Liver (tissue), 9 donors: ENCODE results near the gene RFPL3. TPM values are rescaled to one million over a fixed set of nuclear protein-coding genes. Genes with fewer than 3 reads are reported as not detected.

Experiments used
- DNase-seq: peaks from one replicate; pipeline ENCODE4 v3.0.0-alpha.2; 2017; ENCODE audit warnings: low spot score
- H3K27ac ChIP-seq, 2 donors: one replicate each; pipeline ENCODE4 v1.7.0; 2013; ENCODE audit warnings: inconsistent platforms in 2 of 2, low read length in 2 of 2, control low read depth in 1 of 2, low read depth in 1 of 2, mild to moderate bottlenecking in 1 of 2
- H3K27me3 ChIP-seq, 4 donors: one replicate each; pipeline versions ENCODE4 v1.6.1 to v1.7.0; 2013; ENCODE audit warnings: low read length in 3 of 4, inconsistent platforms in 1 of 4, mild to moderate bottlenecking in 1 of 4, moderate library complexity in 1 of 4; ENCODE audit not compliant: control insufficient read depth in 4 of 4, insufficient read depth in 4 of 4
- H3K36me3 ChIP-seq, 4 donors: one replicate each; pipeline versions ENCODE4 v1.6.1 to v1.7.0; 2013; ENCODE audit warnings: low read length in 3 of 4, mild to moderate bottlenecking in 3 of 4, low read depth in 1 of 4, moderate library complexity in 1 of 4; ENCODE audit not compliant: control insufficient read depth in 4 of 4, insufficient read depth in 3 of 4
- H3K4me1 ChIP-seq, 4 donors: one replicate each; pipeline versions ENCODE4 v1.6.1 to v1.7.0; 2013; ENCODE audit warnings: low read length in 3 of 4, mild to moderate bottlenecking in 3 of 4, moderate library complexity in 1 of 4; ENCODE audit not compliant: control insufficient read depth in 4 of 4, insufficient read depth in 4 of 4
- H3K4me3 ChIP-seq, 3 donors: one replicate each; pipeline versions ENCODE4 v1.6.1 to v1.7.0; 2013; ENCODE audit warnings: low read length in 3 of 3, control low read depth in 1 of 3, low read depth in 1 of 3, mild to moderate bottlenecking in 1 of 3
- H3K9ac ChIP-seq, 2 donors: one replicate each; pipeline ENCODE4 v1.7.0; 2013; ENCODE audit warnings: low read length in 2 of 2, mild to moderate bottlenecking in 2 of 2, moderate library complexity in 2 of 2, control low read depth in 1 of 2, low read depth in 1 of 2
- H3K9me3 ChIP-seq, 4 donors: one replicate each; pipeline versions ENCODE4 v1.6.1 to v1.7.0; 2013; ENCODE audit warnings: low read length in 3 of 4; ENCODE audit not compliant: control insufficient read depth in 4 of 4
- ATF3 ChIP-seq: IDR thresholded peaks from 2 replicates; pipeline ENCODE4 v1.6.1; 2016; ENCODE audit warnings: antibody characterized with exemption
- EGR1 ChIP-seq, 2 donors: IDR thresholded peaks; 2 replicates each; pipeline ENCODE4 v1.6.1; 2016 to 2018; ENCODE audit warnings: antibody characterized with exemption in 2 of 2, low read depth in 2 of 2
- FOXA1 ChIP-seq: IDR thresholded peaks from 2 replicates; pipeline ENCODE4 v1.6.1; 2016; ENCODE audit warnings: antibody characterized with exemption
- GABPA ChIP-seq, 2 donors: IDR thresholded peaks in 1 of 2; conservative IDR thresholded peaks in 1 of 2; 2 replicates each; pipeline ENCODE4 v1.6.1; 2016; ENCODE audit warnings: antibody characterized with exemption in 2 of 2, mild to moderate bottlenecking in 1 of 2, moderate library complexity in 1 of 2
- HNF4A ChIP-seq, 2 donors: conservative IDR thresholded peaks; 2 replicates each; pipeline ENCODE4 v1.6.1; 2016; ENCODE audit warnings: antibody characterized with exemption in 2 of 2, mild to moderate bottlenecking in 2 of 2
- HNF4G ChIP-seq: IDR thresholded peaks from 2 replicates; pipeline ENCODE4 v1.6.1; 2016; ENCODE audit warnings: antibody characterized with exemption
- JUND ChIP-seq, 2 donors: IDR thresholded peaks; 2 replicates each; pipeline ENCODE4 v1.6.1; 2016; ENCODE audit warnings: antibody characterized with exemption in 2 of 2
- MAX ChIP-seq: IDR thresholded peaks from 2 replicates; pipeline ENCODE4 v1.6.1; 2016; ENCODE audit warnings: antibody characterized with exemption
- NR2F2 ChIP-seq: IDR thresholded peaks from 2 replicates; pipeline ENCODE4 v1.6.1; 2016; ENCODE audit warnings: antibody characterized with exemption
- RAD21 ChIP-seq, 2 donors: IDR thresholded peaks; 2 replicates each; pipeline ENCODE4 v1.6.1; 2016; ENCODE audit warnings: antibody characterized with exemption in 2 of 2, mild to moderate bottlenecking in 2 of 2
- SP1 ChIP-seq: IDR thresholded peaks from 2 replicates; pipeline ENCODE4 v1.6.1; 2018; ENCODE audit warnings: antibody characterized with exemption, mild to moderate bottlenecking
- TAF1 ChIP-seq: conservative IDR thresholded peaks from 2 replicates; pipeline ENCODE4 v1.6.1; 2016; ENCODE audit warnings: antibody characterized with exemption, mild to moderate bottlenecking
- YY1 ChIP-seq: IDR thresholded peaks from 2 replicates; pipeline ENCODE4 v1.6.1; 2016; ENCODE audit warnings: antibody characterized with exemption, mild to moderate bottlenecking
- ZBTB33 ChIP-seq: IDR thresholded peaks from 2 replicates; pipeline ENCODE4 v1.6.1; 2016; ENCODE audit warnings: antibody characterized with exemption
- WGBS: extraction: QIAGEN DNeasy Blood & Tissue Kit; methylation state at CpG from one replicate; pipeline ENCODE4 v1.1.7; 2013; 5-methylcytosine and 5-hydroxymethylcytosine counted together
- polyA plus RNA-seq, 2 donors: library from polyadenylated mRNA; stranded (reverse) in 1 of 2; unstranded in 1 of 2; fragments of 200-250 nt in 1 of 2; fragments of >200 nt in 1 of 2; fragmentation: Nextera tagmentation in 1 of 2; extraction: Ambion mirVana in 1 of 2; gene quantifications; one replicate each; pipeline versions ENCODE4 v1.2.1 to v1.2.3, GENCODE V29; 2013 to 2015
- total RNA-seq, 2 donors: library from RNA; depleted of rRNA; stranded (reverse); fragments of >200 nt; gene quantifications; one replicate each; pipeline ENCODE4 v1.2.3, GENCODE V29; 2014
- TF ChIP-seq, protein P1 (sequence below): fragments of 150-350 bp; IDR thresholded peaks from 2 replicates; pipeline ENCODE4 v1.5.1; 2017; ENCODE audit warnings: improper control_type of control experiment, low read depth, low read length; ENCODE audit not compliant: missing input control
- TF ChIP-seq, protein P2 (sequence below): IDR thresholded peaks from 2 replicates; pipeline ENCODE4 v1.6.1; 2016; ENCODE audit warnings: antibody characterized with exemption, mild to moderate bottlenecking
- donor health status: healthy.
- donor health status: healthy.
- donor health status: healthy.
- donor health status: healthy.
- donor health status: healthy.

The RFPL3 gene
- total and polyA plus RNA-seq, 4 donors, result not detected

- H3K4me1 ChIP-seq, result no peaks in the 10 kb centered on the region
- no peak for TF ChIP-seq JUND (IDR thresholded peaks at IDR 0.05)
- TF ChIP-seq HNF4A (conservative IDR thresholded peaks at IDR 0.05), result no peak
- no peak for TF ChIP-seq HNF4G
- TF ChIP-seq GABPA (IDR thresholded peaks at IDR 0.05 in 1 of 2, conservative IDR thresholded peaks at IDR 0.05 in 1 of 2), result no peak
- TF ChIP-seq MAX, result no peak
- TF ChIP-seq RAD21 (IDR thresholded peaks at IDR 0.05), result no peak
- TF ChIP-seq, protein P1, sequence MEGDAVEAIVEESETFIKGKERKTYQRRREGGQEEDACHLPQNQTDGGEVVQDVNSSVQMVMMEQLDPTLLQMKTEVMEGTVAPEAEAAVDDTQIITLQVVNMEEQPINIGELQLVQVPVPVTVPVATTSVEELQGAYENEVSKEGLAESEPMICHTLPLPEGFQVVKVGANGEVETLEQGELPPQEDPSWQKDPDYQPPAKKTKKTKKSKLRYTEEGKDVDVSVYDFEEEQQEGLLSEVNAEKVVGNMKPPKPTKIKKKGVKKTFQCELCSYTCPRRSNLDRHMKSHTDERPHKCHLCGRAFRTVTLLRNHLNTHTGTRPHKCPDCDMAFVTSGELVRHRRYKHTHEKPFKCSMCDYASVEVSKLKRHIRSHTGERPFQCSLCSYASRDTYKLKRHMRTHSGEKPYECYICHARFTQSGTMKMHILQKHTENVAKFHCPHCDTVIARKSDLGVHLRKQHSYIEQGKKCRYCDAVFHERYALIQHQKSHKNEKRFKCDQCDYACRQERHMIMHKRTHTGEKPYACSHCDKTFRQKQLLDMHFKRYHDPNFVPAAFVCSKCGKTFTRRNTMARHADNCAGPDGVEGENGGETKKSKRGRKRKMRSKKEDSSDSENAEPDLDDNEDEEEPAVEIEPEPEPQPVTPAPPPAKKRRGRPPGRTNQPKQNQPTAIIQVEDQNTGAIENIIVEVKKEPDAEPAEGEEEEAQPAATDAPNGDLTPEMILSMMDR, result no peak
- TF ChIP-seq ATF3, result no peak
- no peak for TF ChIP-seq YY1
- no peak for TF ChIP-seq FOXA1
- TF ChIP-seq, protein P2, sequence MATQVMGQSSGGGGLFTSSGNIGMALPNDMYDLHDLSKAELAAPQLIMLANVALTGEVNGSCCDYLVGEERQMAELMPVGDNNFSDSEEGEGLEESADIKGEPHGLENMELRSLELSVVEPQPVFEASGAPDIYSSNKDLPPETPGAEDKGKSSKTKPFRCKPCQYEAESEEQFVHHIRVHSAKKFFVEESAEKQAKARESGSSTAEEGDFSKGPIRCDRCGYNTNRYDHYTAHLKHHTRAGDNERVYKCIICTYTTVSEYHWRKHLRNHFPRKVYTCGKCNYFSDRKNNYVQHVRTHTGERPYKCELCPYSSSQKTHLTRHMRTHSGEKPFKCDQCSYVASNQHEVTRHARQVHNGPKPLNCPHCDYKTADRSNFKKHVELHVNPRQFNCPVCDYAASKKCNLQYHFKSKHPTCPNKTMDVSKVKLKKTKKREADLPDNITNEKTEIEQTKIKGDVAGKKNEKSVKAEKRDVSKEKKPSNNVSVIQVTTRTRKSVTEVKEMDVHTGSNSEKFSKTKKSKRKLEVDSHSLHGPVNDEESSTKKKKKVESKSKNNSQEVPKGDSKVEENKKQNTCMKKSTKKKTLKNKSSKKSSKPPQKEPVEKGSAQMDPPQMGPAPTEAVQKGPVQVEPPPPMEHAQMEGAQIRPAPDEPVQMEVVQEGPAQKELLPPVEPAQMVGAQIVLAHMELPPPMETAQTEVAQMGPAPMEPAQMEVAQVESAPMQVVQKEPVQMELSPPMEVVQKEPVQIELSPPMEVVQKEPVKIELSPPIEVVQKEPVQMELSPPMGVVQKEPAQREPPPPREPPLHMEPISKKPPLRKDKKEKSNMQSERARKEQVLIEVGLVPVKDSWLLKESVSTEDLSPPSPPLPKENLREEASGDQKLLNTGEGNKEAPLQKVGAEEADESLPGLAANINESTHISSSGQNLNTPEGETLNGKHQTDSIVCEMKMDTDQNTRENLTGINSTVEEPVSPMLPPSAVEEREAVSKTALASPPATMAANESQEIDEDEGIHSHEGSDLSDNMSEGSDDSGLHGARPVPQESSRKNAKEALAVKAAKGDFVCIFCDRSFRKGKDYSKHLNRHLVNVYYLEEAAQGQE, result no peak
- TF ChIP-seq NR2F2, result no peak
- no peak for TF ChIP-seq ZBTB33
- no peak for TF ChIP-seq SP1
- no peak for TF ChIP-seq TAF1
- no peak for TF ChIP-seq EGR1 (IDR thresholded peaks at IDR 0.05; ENCODE audit: low read depth in 2 of 2)
- no peak overlapping the region for H3K4me3 ChIP-seq
- H3K27ac ChIP-seq, result no peak overlapping the region
- no peak for DNase-seq
- H3K27me3 ChIP-seq, result peaks cover 0 to 2% (median 0%) of the 10 kb centered on the region in 4 donors
- no peaks in the 10 kb centered on the region for H3K9me3 ChIP-seq
- H3K9ac ChIP-seq, result no peak overlapping the region
- H3K36me3 ChIP-seq, result no peaks in the 10 kb centered on the region
- 78% methylated on average over 11 of the region's 11 CpGs for WGBS
These were observed 46.1 kb upstream of the RFPL3 start for GRCh38 chr22:32311551-32312071.

DNA sequence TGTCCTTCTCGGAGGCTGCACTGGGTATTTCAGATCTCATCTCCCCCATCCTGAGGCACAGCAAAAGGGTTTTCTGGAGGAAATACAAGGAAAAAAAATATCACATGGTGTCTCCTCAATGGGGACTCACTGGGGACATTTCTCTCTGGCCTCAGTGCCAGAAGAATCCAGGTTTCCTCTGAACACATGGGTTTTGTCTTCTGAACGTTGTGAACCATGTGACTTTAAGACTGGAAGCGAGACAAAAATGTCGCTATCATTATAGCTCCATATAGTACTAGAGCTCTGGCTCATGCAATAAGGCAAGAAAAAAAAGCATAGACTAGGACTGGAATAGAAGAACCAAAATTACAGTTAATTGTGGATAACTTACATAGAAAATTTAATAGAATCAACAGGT, 44.9 kb upstream of the RFPL3 start:
- no peak overlapping the region for H3K27ac ChIP-seq
- H3K4me1 ChIP-seq, result no peaks in the 10 kb centered on the region
- no peaks in the 10 kb centered on the region for H3K36me3 ChIP-seq
- H3K4me3 ChIP-seq, result no peak overlapping the region
- H3K9ac ChIP-seq, result no peak overlapping the region
- TF ChIP-seq YY1, result no peak
- peaks cover 0 to 2% (median 0%) of the 10 kb centered on the region in 4 donors for H3K27me3 ChIP-seq
- 84% methylated on average over 4 of the region's 4 CpGs for WGBS
- H3K9me3 ChIP-seq, result no peaks in the 10 kb centered on the region
- no peak for DNase-seq
